ENCODE results near the gene DENND5B.
"Not testable (repeated sequence)": the region's sequence is repeated elsewhere in the genome, so short reads cannot be mapped to it uniquely, and the experiment has no call there.

DENND5B gene

DNA sequence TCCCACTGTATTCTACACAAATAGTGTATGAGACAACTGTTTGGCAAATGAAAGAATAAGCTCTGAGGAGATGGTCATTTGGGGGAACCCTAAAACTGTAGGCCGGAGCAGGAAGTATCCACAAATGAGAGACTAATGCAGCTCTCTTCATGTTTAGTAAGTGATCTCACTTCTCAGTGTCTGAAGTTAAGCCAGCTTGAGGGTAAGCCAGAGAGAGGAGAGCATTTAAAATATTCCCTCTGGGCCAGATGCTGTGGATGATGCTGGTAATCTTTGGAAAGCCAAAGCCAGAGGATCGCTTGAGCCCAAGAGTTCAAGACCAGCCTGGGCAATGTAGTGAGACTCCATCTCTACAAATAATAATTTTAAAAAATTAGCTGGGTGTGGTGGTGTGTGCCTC is 134.4 kb downstream of the DENND5B start:
- DNase-seq: no peak

DNA sequence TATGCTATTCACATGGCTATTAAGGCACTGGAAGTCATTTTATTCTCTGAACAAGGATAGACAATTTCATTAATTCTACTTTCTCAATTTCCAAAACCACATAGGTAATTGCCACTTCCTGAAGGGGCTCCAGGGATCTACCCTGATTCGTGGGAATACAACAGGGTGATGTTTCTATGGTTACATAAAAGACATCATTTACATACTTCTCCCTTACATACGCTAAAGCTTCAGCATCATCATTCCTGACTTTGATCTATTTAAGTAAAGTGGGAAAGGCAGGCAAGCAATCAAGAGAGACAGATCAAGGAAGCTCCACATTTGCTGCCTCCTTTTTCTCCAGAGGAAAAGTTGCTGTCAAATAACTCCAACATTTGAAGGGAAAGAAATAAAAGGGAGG is 146.2 kb downstream of the DENND5B start:
- no peak for DNase-seq

DNA sequence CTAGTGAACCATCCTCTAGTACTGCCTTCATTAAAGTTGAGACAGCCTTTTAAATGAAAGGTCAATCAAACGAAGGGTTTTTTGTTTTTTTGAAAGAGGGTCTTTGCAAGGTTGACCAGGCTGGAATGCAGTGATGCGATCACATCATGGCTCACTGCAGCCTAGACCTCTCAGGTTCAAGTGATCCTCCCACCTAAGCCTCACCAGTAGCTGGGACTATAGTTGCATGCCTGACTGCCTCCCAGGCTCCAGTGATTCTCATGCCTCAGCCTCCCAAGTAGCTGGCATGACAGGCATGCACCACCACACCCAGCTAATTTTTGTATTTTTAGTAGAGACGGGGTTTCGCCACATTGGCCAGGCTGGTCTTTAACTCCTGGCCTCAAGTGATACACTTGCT is 150.3 kb downstream of the DENND5B start:
- no peak for DNase-seq

DNA sequence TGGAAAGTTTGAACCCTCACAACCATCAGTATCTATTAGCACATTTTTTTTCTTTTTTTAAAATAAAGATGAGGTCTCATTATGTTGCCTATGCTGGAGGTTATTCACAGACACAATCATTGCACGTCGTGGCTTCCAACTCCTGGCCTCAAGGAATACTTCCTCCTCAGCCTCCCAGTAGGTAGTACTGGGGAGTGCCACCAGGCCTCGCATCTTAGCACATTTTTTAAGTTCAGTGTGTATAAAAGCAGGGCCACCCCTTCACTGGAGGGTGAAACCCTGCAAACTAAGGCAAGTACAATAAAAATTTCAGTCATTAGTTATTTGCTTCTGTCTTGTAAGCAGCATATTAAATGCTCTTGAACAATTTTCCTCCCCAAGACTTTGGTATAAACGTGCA is 150.8 kb downstream of the DENND5B start:
- no peak for DNase-seq

DNA sequence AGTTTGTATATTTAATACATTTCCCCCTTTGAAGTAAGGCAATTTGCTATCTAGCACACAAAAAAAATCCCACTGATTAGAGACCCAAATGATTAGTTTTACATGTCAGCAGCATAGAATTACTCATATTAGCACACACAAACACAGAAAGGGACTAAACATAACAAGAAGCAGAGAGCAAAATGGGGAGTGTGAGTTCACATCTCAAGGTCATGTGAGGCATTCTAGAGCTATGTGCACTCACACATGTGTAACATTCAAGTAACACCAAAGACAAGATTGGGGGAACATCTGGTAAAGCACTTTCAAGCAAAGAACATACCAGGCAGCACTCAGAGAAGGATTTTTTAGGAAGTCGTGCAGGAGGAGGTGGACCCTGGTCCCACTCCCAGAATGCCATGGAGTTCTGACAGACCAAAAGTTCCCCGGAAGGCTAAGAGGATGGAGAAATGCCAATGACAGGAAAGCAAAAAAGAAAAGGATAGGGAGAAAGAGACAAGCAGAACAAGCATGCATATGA is 159.2 kb downstream of the DENND5B start:
- DNase-seq: no peak

DNA sequence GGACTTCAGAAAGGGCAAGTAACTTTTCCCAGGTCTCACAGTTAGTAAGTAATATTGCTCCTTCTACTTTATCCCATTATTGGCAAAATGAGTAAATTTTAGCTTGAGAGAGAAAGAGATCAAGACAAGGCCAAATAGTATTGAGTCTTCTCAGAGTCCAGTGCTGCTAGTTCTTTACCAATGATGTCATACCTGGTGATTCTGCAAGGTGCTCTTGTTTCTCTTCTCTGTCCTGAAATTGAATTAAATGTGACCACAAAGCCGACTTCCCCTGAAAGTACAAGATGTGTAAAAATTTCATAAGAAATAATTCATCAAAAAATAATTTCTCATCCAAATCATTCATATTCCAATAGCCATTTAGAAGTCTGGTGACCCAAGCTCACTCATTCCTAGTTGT is 167.5 kb downstream of the DENND5B start:
- no peak for DNase-seq

DNA sequence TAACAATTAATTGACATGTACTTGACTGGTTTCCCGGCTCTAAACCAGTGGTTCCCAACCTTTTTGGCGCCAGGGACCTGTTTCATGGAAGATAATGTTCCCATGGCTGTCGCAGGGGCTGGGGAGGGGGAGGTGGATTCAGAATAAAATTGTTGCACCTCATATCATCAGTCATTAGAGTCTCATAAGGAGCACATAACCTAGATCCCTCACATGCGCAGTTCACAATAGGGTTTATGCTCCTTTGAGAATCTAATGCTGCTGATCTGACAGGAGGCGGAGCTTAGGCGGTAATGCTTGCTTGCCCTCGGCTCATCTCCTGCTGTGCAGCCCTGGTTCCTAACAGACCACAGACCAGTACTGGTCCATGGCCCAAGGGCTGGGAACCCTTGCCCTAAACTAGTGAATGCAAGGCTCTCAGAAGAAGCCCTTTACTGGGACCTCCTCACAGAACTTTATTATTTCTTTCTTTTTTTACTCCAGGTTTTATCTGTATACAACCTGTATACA is 178.6 kb downstream of the DENND5B start:
- DNase-seq: no peak

DNA sequence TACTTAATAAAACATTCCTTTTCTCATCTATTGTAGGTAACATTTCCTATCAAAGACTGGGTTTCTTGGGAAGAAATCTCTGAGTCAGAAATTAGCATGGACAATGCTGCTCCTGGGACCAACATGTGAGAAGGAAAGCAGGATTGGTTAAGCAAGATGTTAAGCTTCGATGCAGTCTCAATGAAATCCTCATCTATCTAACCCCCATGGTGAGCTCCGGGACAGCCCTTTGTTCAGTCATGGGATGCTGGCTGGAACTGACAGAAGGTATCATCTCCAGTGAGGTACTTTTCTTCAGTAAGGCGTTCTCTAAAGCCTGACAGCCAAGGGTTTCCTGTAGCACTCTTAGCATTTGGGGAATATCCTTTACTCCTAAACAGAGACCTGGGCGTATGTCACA is 182.2 kb downstream of the DENND5B start:
- DNase-seq: no peak

DNA sequence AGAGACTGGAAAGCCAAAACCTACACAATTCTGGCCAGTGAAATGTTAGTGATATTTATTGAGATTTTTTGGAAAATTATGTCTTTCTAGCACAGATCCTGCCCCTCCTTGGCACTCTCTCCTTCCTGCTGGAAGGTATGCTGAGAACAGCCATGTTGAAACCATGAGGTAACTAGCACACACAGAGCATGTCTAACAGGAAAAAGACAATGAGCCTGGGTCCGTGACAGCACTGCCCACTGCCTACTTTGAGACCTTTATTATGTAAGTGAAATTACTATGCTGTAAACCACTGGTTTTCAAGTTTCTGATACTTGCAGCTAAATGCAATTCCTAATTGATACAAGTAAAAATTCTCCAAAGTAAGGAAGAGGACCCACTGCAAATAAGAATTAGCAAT is 183.4 kb downstream of the DENND5B start:
- DNase-seq: no peak

DNA sequence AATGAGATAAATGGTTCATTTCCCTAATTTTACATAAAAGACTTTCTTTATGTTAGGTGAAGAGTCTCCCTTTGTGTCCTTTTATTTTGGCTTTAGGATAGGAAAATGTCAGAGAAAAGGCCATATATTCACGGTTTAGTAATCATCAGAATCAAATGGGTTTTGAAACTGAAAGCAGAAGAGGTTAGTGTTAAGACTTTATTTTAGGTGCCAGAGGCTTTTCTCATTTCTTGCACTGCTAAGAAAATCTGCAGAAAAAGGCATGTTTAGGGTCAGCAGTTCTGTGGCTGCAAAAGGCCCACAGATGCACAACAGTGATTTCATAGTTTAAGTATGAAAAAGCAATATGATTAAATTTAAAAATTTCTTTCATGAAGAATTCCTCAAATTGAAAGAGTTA is 184.6 kb downstream of the DENND5B start:
- DNase-seq: no peak

DNA sequence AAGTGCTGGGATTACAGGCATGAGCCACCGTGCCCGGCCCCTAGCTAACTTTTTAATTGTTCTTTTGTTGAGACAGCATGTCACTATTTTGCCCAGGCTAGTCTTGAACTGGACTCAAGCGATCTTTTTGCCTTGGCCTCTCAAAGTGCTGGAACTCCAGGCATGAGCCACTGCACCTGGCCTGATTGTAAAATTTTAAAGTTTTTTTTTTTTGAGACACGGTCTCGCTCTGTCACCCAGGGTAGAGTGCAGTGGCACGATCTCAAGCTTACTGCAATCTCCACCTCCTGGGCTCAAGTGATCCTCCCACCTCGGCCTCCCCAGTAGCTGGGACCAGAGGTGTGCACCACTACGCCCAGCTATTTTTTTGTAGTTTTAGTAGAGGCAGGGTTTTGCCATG is 185.9 kb downstream of the DENND5B start:
- no peak for DNase-seq

DNA sequence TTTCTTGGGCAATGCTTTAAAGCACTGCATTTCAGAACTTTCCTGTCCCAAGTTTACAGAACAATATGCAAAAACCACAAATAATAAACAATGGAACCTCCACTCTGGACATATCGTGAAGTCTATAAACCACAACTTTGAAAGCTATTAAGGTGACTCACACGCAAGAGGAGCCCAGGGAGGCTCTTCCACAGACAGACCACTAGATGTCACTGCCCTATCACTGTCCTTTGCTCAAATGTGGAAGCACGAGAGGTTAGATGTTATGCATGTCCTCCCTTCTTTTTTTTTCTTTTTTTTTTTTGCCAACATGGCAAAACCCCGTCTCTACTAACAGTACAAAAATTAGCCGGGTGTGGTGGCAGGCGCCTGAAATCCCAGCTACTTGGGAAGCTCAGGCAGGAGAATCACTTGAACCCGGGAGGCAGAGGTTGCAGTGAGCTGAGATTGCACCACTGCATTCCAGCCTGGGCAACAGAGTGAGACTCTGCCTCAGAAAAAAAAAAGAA is 187.8 kb downstream of the DENND5B start:
- peak; percentile 70 for DNase-seq

DNA sequence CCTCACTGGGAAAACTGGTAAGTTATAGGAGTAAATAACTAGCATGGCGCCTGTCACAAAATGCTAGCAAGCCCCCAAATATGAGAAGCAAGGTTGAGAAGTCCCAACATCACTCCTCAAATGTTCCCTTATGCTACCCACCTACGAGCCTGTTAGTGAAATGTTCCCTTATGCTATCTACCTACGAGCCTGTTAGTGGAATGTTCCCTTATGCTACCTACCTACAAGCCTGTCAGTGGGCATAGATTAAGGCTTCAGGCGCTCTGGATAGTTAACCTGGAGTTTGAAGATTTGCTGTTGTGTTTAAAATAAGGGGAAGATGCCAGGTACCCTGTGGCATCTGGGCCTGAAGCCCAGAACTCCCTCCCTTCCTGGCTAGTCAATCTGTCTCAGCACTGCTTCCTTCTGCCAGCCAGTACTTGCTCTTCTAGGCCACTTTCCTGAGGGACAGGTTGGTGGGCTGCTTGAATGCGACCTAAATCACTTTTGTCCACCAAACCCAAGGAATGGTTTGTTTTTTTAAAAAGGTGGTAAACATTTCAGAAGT is 197.9 kb downstream of the DENND5B start:
- DNase-seq: no peak

DNA sequence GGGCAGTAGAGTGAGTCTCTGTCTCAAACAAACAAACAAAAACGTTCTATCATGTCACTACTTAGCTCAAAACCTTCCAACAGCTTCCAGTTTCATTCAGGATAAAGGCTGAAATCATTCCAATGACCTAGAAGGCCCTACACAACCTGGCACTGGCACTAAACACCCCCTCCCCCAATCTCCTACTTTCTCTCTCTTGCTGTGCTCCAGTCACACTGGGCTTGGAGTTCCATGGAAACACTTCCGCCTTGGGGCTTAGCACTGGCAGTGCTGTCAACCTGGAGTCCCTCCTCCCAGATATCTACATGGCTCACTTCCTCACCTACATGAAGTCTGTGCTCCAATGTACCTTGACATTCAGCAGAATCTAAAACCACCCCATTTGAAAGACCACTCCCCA is 199.9 kb downstream of the DENND5B start:
- DNase-seq: no peak

DNA sequence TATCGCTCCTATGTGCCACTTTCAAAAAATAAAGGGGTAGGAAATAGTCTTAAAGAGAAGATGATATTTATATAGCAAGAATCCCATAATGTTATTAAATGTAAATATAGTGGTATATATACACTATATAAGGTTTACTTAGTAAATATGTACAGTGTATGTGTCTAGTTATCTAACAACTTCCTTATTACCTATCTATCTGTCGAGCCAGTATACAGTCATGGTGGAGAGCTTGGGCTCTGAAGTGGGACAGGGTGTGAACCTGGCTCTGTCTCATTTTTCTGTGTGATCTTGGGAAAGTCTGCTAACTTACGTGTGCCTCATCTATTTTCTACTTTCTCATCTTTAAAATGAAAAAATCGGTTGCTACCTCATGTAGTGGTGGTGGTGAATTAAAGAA is 202.2 kb downstream of the DENND5B start:
- no peak for DNase-seq

DNA sequence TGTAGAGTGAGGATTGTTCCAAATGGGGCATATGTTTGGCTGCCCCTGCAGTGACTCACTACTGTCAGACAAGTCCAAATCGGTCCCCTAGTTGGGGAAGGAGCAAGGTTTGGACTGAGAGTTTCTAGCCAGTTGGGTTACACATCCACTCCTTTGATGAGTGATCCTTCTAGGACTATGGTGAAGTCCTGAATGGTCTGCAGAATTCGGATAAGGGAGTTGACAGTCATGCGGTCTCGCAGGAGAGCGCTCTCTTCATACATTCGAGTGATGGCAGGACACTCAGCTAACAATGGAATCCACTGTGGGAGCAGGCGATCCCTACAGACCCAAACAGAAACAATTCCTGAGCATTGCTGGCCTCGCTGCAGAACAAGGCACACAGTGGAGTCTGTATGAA is 203.5 kb downstream of the DENND5B start:
- no peak for DNase-seq

DNA sequence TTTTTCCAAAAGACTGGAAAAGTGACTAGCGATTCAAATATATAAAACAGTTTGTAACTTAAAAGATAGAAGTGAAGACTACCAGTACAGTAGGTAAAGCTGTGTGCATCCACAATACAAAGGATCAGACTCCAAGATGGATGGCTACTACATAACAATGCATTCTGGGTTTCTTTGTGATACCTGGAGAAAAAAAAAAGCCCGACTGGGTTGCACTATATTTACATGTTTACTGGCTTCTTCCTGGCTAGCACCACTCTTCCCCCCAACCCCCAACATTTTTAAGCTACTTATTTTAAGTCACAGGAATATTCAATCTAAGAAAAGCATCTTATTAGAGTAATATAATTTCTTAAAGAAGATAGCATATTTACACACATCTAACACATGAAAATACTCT is 203.9 kb downstream of the DENND5B start:
- DNase-seq: no peak

DNA sequence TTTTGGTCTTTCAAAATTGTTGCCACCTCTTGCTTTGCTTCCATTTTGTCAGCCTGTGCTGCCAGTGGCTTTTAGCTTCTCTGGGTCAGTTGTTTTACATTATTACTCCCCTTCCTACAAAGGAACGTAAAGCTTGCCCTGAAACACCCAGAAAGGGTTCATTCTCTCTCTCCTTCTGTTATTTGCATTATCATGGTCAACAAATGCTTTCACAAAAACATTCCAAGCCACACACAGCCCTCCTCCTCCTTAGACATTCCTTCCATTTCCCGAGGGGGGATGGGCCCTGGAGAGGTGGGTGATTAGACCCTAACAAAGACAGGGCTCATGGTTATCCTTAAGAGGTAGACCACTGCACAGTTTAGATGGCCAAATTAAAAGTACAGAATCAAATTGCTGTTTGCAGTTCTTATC is 204.6 kb downstream of the DENND5B start:
- no peak for DNase-seq

DNA sequence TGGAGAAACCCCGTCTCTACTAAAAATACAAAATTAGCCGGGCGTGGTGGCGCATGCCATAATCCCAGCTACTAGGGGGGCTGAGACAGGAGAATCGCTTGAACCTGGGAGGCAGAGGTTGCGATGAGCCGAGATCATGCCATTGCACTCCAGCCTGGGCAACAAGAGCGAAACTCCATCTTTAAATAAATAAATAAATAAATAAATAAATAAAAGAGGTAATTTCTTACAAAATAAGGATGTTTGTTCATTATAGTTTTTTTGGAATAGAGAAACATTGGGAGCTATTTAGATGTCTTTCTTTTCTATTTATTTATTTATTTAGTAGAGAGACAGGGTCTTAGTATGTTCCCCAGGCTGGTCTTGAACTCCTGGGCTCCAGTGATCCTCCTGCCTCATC is 213.7 kb downstream of the DENND5B start:
- DNase-seq: not testable (repeated sequence)

DNA sequence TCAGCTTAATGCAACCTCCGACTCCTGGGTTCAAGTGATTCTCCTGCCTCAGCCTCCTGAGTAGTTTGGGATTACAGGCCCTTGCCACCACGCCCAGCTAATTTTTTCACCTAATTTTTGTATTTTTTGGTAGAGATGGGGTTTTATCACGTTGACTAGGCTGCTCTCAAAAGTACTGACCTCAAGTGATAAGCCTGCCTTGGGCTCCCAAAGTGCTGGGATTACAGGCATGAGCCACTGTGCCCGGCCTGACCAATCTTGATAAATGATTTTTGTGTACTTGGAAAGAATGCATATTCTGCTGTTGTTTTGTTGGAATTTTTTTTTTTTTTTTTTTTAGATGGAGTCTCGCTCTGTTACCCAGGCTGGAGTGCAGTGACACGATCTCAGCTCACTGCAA is 215.5 kb downstream of the DENND5B start:
- DNase-seq: not testable (repeated sequence)

DNA sequence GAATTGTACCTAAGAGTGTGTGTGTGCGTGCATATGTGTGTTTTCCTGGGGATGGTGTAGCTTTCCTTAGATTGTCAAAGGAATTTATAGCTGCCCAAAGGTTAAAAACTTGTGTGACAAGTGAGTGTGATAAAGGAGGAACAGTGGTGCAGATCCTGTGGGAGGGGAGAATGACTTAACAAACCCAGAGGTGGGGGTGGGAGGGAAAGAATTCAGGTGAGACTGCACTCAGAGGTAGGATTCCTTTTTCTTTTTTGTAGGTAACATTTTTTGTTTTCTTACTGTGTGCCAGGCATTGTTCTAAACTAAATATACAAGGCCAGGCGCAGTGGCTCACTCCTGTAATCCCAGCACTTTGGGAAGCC is 219.7 kb downstream of the DENND5B start:
- no peak for DNase-seq

DNA sequence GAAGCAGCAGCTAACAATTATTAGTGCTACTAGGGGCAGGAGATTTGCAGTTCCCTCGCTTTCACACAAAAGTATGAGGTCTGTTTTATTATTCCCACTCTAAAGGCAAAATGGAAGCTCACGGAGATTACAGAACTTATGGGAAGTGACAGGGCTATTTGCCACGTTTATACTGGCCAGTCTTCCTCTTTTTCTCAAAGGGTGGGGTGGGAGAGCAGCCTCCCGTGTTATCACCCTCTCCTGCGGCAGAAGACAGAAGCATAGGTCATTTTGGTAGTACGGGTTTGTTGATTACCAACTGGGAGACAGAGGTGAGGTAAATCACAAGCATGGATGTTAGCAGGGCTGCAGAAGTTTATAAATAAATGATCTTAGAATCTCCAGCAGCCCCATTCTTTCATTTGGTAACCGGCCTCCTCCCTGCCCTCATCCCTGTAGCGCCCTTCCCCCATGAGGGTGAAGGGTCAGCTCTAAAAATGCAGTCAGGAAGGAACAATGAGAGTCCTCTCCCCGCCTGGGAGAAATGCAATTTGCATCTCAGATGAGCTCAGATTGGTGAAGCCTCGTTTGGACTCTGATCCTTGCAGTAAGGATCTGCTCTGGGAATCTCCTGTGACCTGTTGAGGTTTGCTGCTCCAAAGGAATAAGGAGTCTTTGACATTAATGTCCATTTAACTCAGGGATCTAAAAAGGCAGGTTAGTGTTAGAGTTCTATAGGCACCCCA is 220.2 kb downstream of the DENND5B start:
- no peak for DNase-seq

DNA sequence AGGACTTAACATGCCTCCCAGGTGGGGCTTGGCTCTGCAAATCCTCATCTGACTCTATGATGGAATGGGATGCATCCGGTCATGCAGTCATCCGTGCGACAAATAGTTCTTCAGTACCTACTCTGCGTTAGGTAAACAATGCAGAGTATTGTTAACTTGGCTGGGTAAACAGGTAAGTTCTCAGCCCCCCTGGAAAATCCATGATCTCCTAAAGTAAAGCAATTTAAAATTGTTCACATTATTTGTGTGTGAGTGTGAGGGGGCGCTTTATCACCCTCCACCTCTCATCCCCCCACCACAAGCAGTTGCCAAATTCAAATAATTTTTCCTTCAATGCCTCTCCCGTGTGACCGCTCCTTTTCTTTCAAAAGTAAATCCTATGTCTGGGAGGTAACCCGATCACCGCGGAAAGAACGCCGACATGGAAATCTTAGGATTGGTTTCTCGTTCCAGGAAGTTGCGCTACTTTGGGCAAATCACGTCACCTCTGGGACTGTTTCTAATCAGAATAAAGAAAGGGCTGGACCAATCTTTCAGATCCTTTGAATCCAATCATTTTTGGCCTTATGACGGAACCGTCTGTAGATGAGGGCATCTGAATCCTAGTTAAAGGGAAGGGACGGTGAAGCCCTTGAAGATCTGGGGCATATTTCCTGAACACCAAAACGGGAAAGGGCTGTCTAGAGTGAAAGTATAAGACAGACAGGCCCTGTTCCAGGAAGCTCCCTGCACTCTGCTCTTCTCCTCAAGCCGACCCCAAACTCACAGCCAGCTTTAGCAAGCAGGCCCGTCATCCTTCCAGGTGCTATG is 221.0 kb downstream of the DENND5B start:
- DNase-seq: no peak

All from amniotic stem cell (primary cell).